ENCODE data around the gene DOHH. TPM values are rescaled to one million over a fixed set of nuclear protein-coding genes. Genes with fewer than 3 reads are reported as not detected.

DOHH gene
- total RNA-seq, 1 experiment from 2014 or later = 24.9 TPM

DNA sequence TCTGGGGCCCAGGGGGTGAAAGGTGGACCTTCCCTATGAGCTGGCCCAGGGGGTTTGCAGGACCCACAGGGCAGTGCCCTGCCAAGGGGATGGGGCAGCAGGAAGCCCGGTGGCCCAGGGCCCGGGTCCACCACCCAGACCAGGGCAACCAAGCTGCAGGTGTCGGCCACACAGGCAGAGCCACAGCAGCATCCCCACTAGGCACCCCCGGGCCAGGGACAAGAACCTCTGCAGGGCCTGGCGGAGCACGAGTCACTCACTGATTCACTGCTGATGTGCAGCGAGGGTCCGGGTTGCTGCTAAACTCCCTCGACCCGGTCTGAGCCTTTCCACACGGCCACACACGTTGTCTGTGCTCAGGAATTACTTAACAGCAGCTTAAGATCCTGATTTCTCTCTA lies 14.5 kb upstream of the DOHH start:
- in situ Hi-C loops (cut with HindIII; ENCODE audit: low pct_unique_long_range_greater_than_20kb, low sequenced_read_pairs) = no loop called here
- ChIA-PET CTCF (no interaction called here), POLR2A (no interaction called here)
- DNase-seq (ENCODE audit: low read depth, low spot score) (no peak), ATAC-seq (no peak)
- TF ChIP-seq SIN3A (IDR thresholded peaks at IDR 0.05; ENCODE audit: borderline replicate concordance, insufficient read depth, low read depth, low read length) = no peak
- no TSS peak for BruUV-seq (replicated peaks)
- no peaks in the 10 kb centered on the region for H3K36me3 ChIP-seq (ENCODE audit: control insufficient read depth, insufficient read depth, low read length)
- no peak overlapping the region for H3K27ac ChIP-seq (ENCODE audit: low read length)
- H3K4me3 ChIP-seq (ENCODE audit: low read depth in 2 of 2, low read length in 2 of 2) = no peak overlapping the region
- no peaks in the 10 kb centered on the region for H3K9me3 ChIP-seq (ENCODE audit: control insufficient read depth, insufficient read depth, low read depth, low read length)
- no peaks in the 10 kb centered on the region for H3K27me3 ChIP-seq (ENCODE audit: control insufficient read depth, insufficient read depth, low read length)
- intact Hi-C loops (cut with micrococcal nuclease; ENCODE audit: unreplicated experiment) = no loop called here
- no peaks in the 10 kb centered on the region; the same call in none of the 2 replicates for H3K4me1 ChIP-seq (ENCODE audit: control insufficient read depth, insufficient read depth, low read length)

DNA sequence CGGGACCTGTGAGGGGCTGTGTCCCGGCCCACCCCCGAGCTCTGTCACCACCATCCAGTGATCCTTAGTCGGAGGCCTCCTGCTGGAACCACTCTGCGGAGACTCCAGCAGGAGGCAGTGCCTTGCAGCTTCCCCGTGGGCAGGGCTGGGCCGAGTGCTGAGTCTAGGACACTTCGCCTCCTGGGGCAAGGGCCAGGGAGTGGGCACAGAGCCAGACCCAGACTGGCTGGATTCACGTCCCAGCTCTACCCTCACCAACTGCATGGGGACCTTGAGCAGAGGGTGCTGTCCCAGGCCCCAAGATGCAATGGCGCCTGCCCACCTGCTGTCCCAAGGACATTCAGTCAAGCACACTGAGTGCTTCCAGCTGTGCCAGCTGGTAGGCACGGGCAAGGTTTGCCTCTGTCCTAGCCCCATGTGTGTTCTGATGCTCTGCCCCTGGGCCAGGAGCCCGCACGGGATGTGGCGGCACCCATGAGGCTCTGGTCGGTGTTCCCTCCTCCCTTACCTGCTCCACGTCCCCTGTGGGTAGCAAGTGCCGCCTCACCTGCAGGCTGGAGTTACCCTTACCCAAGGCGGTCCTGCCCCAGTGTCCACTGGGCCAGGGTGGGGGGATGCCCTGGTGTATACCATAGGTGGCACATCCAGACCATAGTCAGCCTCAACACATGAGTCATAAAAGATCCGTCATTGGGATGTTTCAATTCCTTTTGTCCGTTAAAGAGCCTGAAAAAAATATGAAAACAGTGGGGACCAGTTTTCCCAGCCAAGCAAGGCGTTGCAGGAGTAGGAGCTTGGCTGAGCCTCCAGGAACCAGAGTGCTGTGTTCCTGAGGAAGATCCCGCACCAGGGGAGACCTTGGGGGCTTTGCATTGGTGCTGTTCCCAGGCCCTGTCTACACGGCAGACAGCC lies 13.0 kb upstream of the DOHH start:
- Histone ChIP-seq H3K9me3 (ENCODE audit: control insufficient read depth, insufficient read depth, low read depth, low read length) (no peaks in the 10 kb centered on the region), H3K4me3 (ENCODE audit: low read depth in 2 of 2, low read length in 2 of 2) (no peak overlapping the region), H3K27ac (ENCODE audit: low read length) (no peak overlapping the region), H3K4me1 (ENCODE audit: control insufficient read depth, insufficient read depth, low read length) (no peaks in the 10 kb centered on the region; the same call in none of the 2 replicates), H3K27me3 (ENCODE audit: control insufficient read depth, insufficient read depth, low read length) (no peaks in the 10 kb centered on the region), H3K36me3 (ENCODE audit: control insufficient read depth, insufficient read depth, low read length) (no peaks in the 10 kb centered on the region; the same call in 1 of the 2 replicates)
- CTCF ChIA-PET = no interaction called here
- ATAC-seq (0 out of 2 replicates have a peak, but pooled peaks have one; percentile 33), DNase-seq (ENCODE audit: low read depth, low spot score) (no peak)
- in situ Hi-C loops (cut with HindIII; ENCODE audit: low pct_unique_long_range_greater_than_20kb, low sequenced_read_pairs) = no loop called here
- no TSS peak for BruUV-seq (replicated peaks)
- POLR2A ChIA-PET = no interaction called here
- intact Hi-C loops (cut with micrococcal nuclease; ENCODE audit: unreplicated experiment) = no loop called here
- TF ChIP-seq SIN3A (IDR thresholded peaks at IDR 0.05; ENCODE audit: borderline replicate concordance, insufficient read depth, low read depth, low read length) (no peak), TCF7L2 (IDR thresholded peaks at IDR 0.05; ENCODE audit: low read depth, low read length) (no peak)

- POLR2A ChIA-PET = interaction anchor here (0.6 kb wide), 1 partner anchor 553 kb away, joined by 12 read pairs; no protein-coding TSS in a partner anchor
- in situ Hi-C loops (cut with HindIII; ENCODE audit: low pct_unique_long_range_greater_than_20kb, low sequenced_read_pairs) (no loop called here), intact Hi-C loops (cut with micrococcal nuclease; ENCODE audit: unreplicated experiment) (no loop called here)
- DNase-seq (ENCODE audit: low read depth, low spot score) (no peak), ATAC-seq (no peak)
- no peak for TF ChIP-seq POLR2AphosphoS5 (IDR thresholded peaks at IDR 0.05; ENCODE audit: low read depth, low read length)
- no peak for TF ChIP-seq REST (IDR thresholded peaks at IDR 0.05; ENCODE audit: insufficient read depth in 1 of 2, low read depth in 2 of 2, low read length in 1 of 2)
- no peak for TF ChIP-seq TCF7L2 (IDR thresholded peaks at IDR 0.05; ENCODE audit: low read depth, low read length)
- TF ChIP-seq, protein P1, sequence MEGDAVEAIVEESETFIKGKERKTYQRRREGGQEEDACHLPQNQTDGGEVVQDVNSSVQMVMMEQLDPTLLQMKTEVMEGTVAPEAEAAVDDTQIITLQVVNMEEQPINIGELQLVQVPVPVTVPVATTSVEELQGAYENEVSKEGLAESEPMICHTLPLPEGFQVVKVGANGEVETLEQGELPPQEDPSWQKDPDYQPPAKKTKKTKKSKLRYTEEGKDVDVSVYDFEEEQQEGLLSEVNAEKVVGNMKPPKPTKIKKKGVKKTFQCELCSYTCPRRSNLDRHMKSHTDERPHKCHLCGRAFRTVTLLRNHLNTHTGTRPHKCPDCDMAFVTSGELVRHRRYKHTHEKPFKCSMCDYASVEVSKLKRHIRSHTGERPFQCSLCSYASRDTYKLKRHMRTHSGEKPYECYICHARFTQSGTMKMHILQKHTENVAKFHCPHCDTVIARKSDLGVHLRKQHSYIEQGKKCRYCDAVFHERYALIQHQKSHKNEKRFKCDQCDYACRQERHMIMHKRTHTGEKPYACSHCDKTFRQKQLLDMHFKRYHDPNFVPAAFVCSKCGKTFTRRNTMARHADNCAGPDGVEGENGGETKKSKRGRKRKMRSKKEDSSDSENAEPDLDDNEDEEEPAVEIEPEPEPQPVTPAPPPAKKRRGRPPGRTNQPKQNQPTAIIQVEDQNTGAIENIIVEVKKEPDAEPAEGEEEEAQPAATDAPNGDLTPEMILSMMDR (IDR thresholded peaks at IDR 0.05) = no peak
- TF ChIP-seq SIN3A (IDR thresholded peaks at IDR 0.05; ENCODE audit: borderline replicate concordance, insufficient read depth, low read depth, low read length) = no peak
- Histone ChIP-seq H3K27ac (ENCODE audit: low read length) (no peak overlapping the region), H3K4me3 (ENCODE audit: low read depth in 2 of 2, low read length in 2 of 2) (no peak overlapping the region), H3K27me3 (ENCODE audit: control insufficient read depth, insufficient read depth, low read length) (no peaks in the 10 kb centered on the region), H3K36me3 (ENCODE audit: control insufficient read depth, insufficient read depth, low read length) (no peaks in the 10 kb centered on the region; the same call in 1 of the 2 replicates), H3K9me3 (ENCODE audit: control insufficient read depth, insufficient read depth, low read depth, low read length) (no peaks in the 10 kb centered on the region), H3K4me1 (ENCODE audit: control insufficient read depth, insufficient read depth, low read length) (no peaks in the 10 kb centered on the region; the same call in none of the 2 replicates)
- CTCF ChIA-PET = no interaction called here
- no TSS peak for BruUV-seq (replicated peaks)
Observed at GRCh38 chr19:3512562-3513228, 12.2 kb upstream of the DOHH start.

Measured in Panc1 (cell line).